WTC11 (cell line): ENCODE results near the gene VSTM2B. TPM values are rescaled to one million over a fixed set of nuclear protein-coding genes. Genes with fewer than 3 reads are reported as not detected.

Source experiments
- AR ChIP-seq: fragments of 250-450 bp; sonication (Bioruptor Pico); IDR thresholded peaks from 2 replicates; pipeline ENCODE4 v1.9.0; 2021; ENCODE audit warnings: mild to moderate bottlenecking
- CREM ChIP-seq: sonication (generic); formaldehyde crosslinking; IDR thresholded peaks from 2 replicates; pipeline ENCODE4 v1.8.1; 2022; ENCODE audit warnings: mild to moderate bottlenecking, missing genetic modification reagents, moderate library complexity
- ELF4 ChIP-seq: sonication (generic); formaldehyde crosslinking; IDR thresholded peaks from 2 replicates; pipeline ENCODE4 v1.8.1; 2022; ENCODE audit warnings: low read depth, mild to moderate bottlenecking, moderate library complexity, missing genetic modification reagents
- EMX1 ChIP-seq: fragments of 250-450 bp; sonication (Bioruptor Pico); IDR thresholded peaks from 2 replicates; pipeline ENCODE4 v1.8.0; 2021; ENCODE audit warnings: mild to moderate bottlenecking
- ESRRA ChIP-seq: sonication (generic); formaldehyde crosslinking; IDR thresholded peaks from 2 replicates; pipeline ENCODE4 v1.8.1; 2022; ENCODE audit warnings: mild to moderate bottlenecking, missing genetic modification reagents, borderline replicate concordance
- FOXJ3 ChIP-seq: sonication (generic); formaldehyde crosslinking; IDR thresholded peaks from 2 replicates; pipeline ENCODE4 v1.9.0; 2021; ENCODE audit warnings: missing genetic modification reagents, mild to moderate bottlenecking, borderline replicate concordance
- GABPB1 ChIP-seq: sonication (generic); formaldehyde crosslinking; IDR thresholded peaks from 2 replicates; pipeline ENCODE4 v1.8.1; 2023; ENCODE audit warnings: mild to moderate bottlenecking, missing genetic modification reagents
- HMGXB4 ChIP-seq: sonication (generic); formaldehyde crosslinking; IDR thresholded peaks from 2 replicates; pipeline ENCODE4 v1.8.1; 2023; ENCODE audit warnings: mild to moderate bottlenecking, moderate library complexity, missing genetic modification reagents
- NFYB ChIP-seq: sonication (generic); formaldehyde crosslinking; conservative IDR thresholded peaks from 2 replicates; pipeline ENCODE4 v1.8.0; 2022; ENCODE audit warnings: low read depth, missing genetic modification reagents
- NR2C2 ChIP-seq: sonication (generic); formaldehyde crosslinking; IDR thresholded peaks from 2 replicates; pipeline ENCODE4 v1.8.0; 2022; ENCODE audit warnings: mild to moderate bottlenecking, missing genetic modification reagents
- PREB ChIP-seq: sonication (generic); formaldehyde crosslinking; IDR thresholded peaks from 2 replicates; pipeline ENCODE4 v1.8.1; 2022; ENCODE audit warnings: mild to moderate bottlenecking, missing genetic modification reagents, moderate library complexity, borderline replicate concordance
- SOX15 ChIP-seq: fragments of 250-450 bp; sonication (Bioruptor Pico); IDR thresholded peaks from 2 replicates; pipeline ENCODE4 v1.9.0; 2021; ENCODE audit warnings: mild to moderate bottlenecking
- TCF7 ChIP-seq: sonication (generic); formaldehyde crosslinking; IDR thresholded peaks from 2 replicates; pipeline ENCODE4 v1.8.0; 2022; ENCODE audit warnings: mild to moderate bottlenecking, low read depth, missing genetic modification reagents, moderate library complexity
- TEAD4 ChIP-seq: sonication (generic); formaldehyde crosslinking; IDR thresholded peaks from 2 replicates; pipeline ENCODE4 v1.8.0; 2022; ENCODE audit warnings: mild to moderate bottlenecking, missing genetic modification reagents
- USF1 ChIP-seq: sonication (generic); formaldehyde crosslinking; IDR thresholded peaks from 2 replicates; pipeline ENCODE4 v1.8.0; 2022; ENCODE audit warnings: mild to moderate bottlenecking, missing genetic modification reagents
- ZNF512 ChIP-seq: sonication (generic); formaldehyde crosslinking; IDR thresholded peaks from 2 replicates; pipeline ENCODE4 v1.8.1; 2022; ENCODE audit warnings: missing genetic modification reagents, borderline replicate concordance
- total RNA-seq: library from RNA; stranded (reverse); gene quantifications from 3 replicates; pipeline ENCODE4 v1.2.3, GENCODE V29; 2021
- TF ChIP-seq, protein P1 (sequence below): fragments of 250-450 bp; sonication (Bioruptor Pico); IDR thresholded peaks from 2 replicates; pipeline ENCODE4 v2.1.2; 2022; ENCODE audit warnings: mild to moderate bottlenecking, moderate library complexity

The VSTM2B gene
- total RNA-seq, 1 experiment from 2014 or later: 3.2 TPM

GRCh38 chr19:29528350-29528945 lies 2.7 kb downstream of the VSTM2B start (continued):
- TF ChIP-seq FOXJ3 (CRISPR knock-in tag) (no peak), GABPB1 (CRISPR knock-in tag) (no peak), EMX1 (CRISPR knock-in tag) (no peak), PREB (CRISPR knock-in tag) (no peak), TEAD4 (CRISPR knock-in tag) (no peak), ESRRA (CRISPR knock-in tag) (no peak), AR (CRISPR knock-in tag) (no peak), USF1 (CRISPR knock-in tag) (no peak), ELF4 (CRISPR knock-in tag) (no peak), SOX15 (CRISPR knock-in tag) (no peak), TCF7 (CRISPR knock-in tag) (0 out of 2 replicates have a peak, but pooled peaks have one; percentile 58), ZNF512 (CRISPR knock-in tag) (no peak), CREM (no peak), HMGXB4 (CRISPR knock-in tag) (0 out of 2 replicates have a peak, but pooled peaks have one; percentile 41), NR2C2 (CRISPR knock-in tag) (no peak), NFYB (CRISPR knock-in tag) (0 out of 2 replicates have a peak, but pooled peaks have one; percentile 13)
- TF ChIP-seq, protein P1, sequence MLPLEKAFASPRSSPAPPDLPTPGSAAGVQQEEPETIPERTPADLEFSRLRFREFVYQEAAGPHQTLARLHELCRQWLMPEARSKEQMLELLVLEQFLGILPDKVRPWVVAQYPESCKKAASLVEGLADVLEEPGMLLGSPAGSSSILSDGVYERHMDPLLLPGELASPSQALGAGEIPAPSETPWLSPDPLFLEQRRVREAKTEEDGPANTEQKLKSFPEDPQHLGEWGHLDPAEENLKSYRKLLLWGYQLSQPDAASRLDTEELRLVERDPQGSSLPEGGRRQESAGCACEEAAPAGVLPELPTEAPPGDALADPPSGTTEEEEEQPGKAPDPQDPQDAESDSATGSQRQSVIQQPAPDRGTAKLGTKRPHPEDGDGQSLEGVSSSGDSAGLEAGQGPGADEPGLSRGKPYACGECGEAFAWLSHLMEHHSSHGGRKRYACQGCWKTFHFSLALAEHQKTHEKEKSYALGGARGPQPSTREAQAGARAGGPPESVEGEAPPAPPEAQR: no peak
